Body of pancreas (tissue), 4 donors: ENCODE measurements around the gene COL19A1.

Experiments
- CTCF ChIP-seq, 7 experiments: fragments of 450-650 bp in 4 of 7; fragments of 200-600 bp in 3 of 7; sonication (generic) in 3 of 7; IDR thresholded peaks; one replicate each; pipeline ENCODE4 v1.5.1; 2016 to 2019; ENCODE audit warnings: antibody characterized with exemption in 7 of 7
- POLR2A ChIP-seq, 3 donors: fragments of 450-650 bp; IDR thresholded peaks; one replicate each; pipeline ENCODE4 v1.6.1; 2016; ENCODE audit warnings: antibody characterized with exemption in 3 of 3, mild to moderate bottlenecking in 2 of 3

GRCh38 chr6:70188202-70188601 lies 321.8 kb downstream of the COL19A1 start:
- TF ChIP-seq CTCF (IDR thresholded peaks at IDR 0.05): no peak
- no peak for TF ChIP-seq POLR2A (IDR thresholded peaks at IDR 0.05)
